GM23338 (cell line): ENCODE measurements around the gene ITCH. TPM values are rescaled to one million over a fixed set of nuclear protein-coding genes. Genes with fewer than 3 reads are reported as not detected.

ENCODE experiments used
- ATAC-seq: fragments of 200-7000 bp; cut with Tn5 transposase; 3 replicates; pipeline ENCODE4 v1.9.1; 2020
- DNase-seq: peaks from one replicate; pipeline ENCODE4 v3.0.0-alpha.2; 2015; ENCODE audit warnings: low spot score
- H2AFZ ChIP-seq: fragments of 200-600 bp; sonication (generic); 2 replicates; pipeline ENCODE4 v1.8.0; 2016; ENCODE audit warnings: antibody characterized with exemption, mild to moderate bottlenecking, moderate library complexity
- H3F3A ChIP-seq: fragments of 200-600 bp; sonication (generic); replicated peaks from 2 replicates; pipeline ENCODE4 v1.8.0; 2017; ENCODE audit warnings: antibody characterized with exemption, mixed run types, low read depth
- H3K27ac ChIP-seq: fragments of 200-600 bp; sonication (generic); 2 replicates; pipeline ENCODE4 v1.6.1; 2016; ENCODE audit warnings: low read depth
- H3K27me3 ChIP-seq: fragments of 200-600 bp; sonication (generic); 2 replicates; pipeline ENCODE4 v1.8.0; 2016; ENCODE audit warnings: mild to moderate bottlenecking, mixed run types, moderate library complexity; ENCODE audit not compliant: insufficient read depth
- H3K36me3 ChIP-seq: fragments of 200-600 bp; sonication (generic); 2 replicates; pipeline ENCODE4 v1.8.0; 2016; ENCODE audit warnings: mild to moderate bottlenecking; ENCODE audit not compliant: insufficient read depth
- H3K4me1 ChIP-seq: fragments of 200-600 bp; sonication (generic); 2 replicates; pipeline ENCODE4 v1.8.0; 2016; ENCODE audit warnings: mild to moderate bottlenecking, moderate library complexity; ENCODE audit not compliant: insufficient read depth
- H3K4me2 ChIP-seq: fragments of 200-600 bp; sonication (generic); 2 replicates; pipeline ENCODE4 v1.7.1; 2017; ENCODE audit warnings: mixed run types
- H3K4me3 ChIP-seq: fragments of 200-600 bp; sonication (generic); 2 replicates; pipeline ENCODE4 v1.6.1; 2016; ENCODE audit warnings: mixed run types
- H3K79me2 ChIP-seq: fragments of 200-600 bp; sonication (generic); replicated peaks from 2 replicates; pipeline ENCODE4 v1.8.0; 2017; ENCODE audit warnings: mild to moderate bottlenecking; ENCODE audit not compliant: insufficient read depth
- H3K9me2 ChIP-seq: fragments of 200-600 bp; sonication (generic); 2 replicates; pipeline ENCODE4 v1.8.0; 2017; ENCODE audit not compliant: insufficient read depth
- H4K20me1 ChIP-seq: fragments of 200-600 bp; sonication (generic); replicated peaks from 2 replicates; pipeline ENCODE4 v1.8.0; 2017; ENCODE audit warnings: mild to moderate bottlenecking; ENCODE audit not compliant: insufficient read depth
- H3K27ac Mint-ChIP-seq: 2 replicates; pipeline ENCODE4 v1.8.0; 2020; ENCODE audit warnings: inconsistent platforms, mild to moderate bottlenecking, moderate library complexity, mixed read lengths
- H3K27me3 Mint-ChIP-seq: 3 replicates; pipeline ENCODE4 v1.8.0; 2022; ENCODE audit warnings: low read depth, mild to moderate bottlenecking, moderate library complexity, mixed read lengths, inconsistent platforms; ENCODE audit not compliant: insufficient read depth, poor library complexity
- H3K36me3 Mint-ChIP-seq: 3 replicates; pipeline ENCODE4 v1.8.0; 2021; ENCODE audit warnings: low read depth, mild to moderate bottlenecking, inconsistent platforms, moderate library complexity, mixed read lengths
- H3K4me1 Mint-ChIP-seq: 3 replicates; pipeline ENCODE4 v1.8.0; 2020; ENCODE audit warnings: mild to moderate bottlenecking, inconsistent platforms, mixed read lengths
- H3K4me3 Mint-ChIP-seq: 3 replicates; pipeline ENCODE4 v1.8.0; 2021; ENCODE audit warnings: moderate library complexity, mild to moderate bottlenecking, inconsistent platforms, mixed read lengths
- H3K9me3 Mint-ChIP-seq: 3 replicates; pipeline ENCODE4 v1.8.0; 2020; ENCODE audit warnings: moderate library complexity, mild to moderate bottlenecking, inconsistent platforms, mixed read lengths
- ETS1 ChIP-seq: IDR thresholded peaks from 2 replicates; pipeline ENCODE4 v1.6.1; 2016; ENCODE audit warnings: antibody characterized with exemption
- EZH2phosphoT487 ChIP-seq: fragments of 200-600 bp; sonication (generic); IDR thresholded peaks from one replicate; pipeline ENCODE4 v1.8.1; 2018; ENCODE audit warnings: antibody characterized with exemption; ENCODE audit not compliant: unreplicated experiment
- NANOG ChIP-seq: IDR thresholded peaks from 2 replicates; pipeline ENCODE4 v1.6.1; 2016; ENCODE audit warnings: antibody characterized with exemption, borderline replicate concordance
- STAT1 ChIP-seq: IDR thresholded peaks from one replicate; pipeline ENCODE4 v1.6.1; 2016; ENCODE audit warnings: antibody characterized with exemption; ENCODE audit not compliant: unreplicated experiment
- ZNF331 ChIP-seq: fragments of 250-450 bp; sonication (Bioruptor Pico); IDR thresholded peaks from 2 replicates; pipeline ENCODE4 v1.5.0; 2020; ENCODE audit warnings: low read depth, mild to moderate bottlenecking, moderate library complexity
- ZNF462 ChIP-seq: fragments of 250-450 bp; sonication (Bioruptor Pico); IDR thresholded peaks from 2 replicates; pipeline ENCODE4 v1.5.0; 2020; ENCODE audit warnings: mild to moderate bottlenecking, moderate library complexity
- polyA plus RNA-seq: library from polyadenylated mRNA; unstranded; fragments of >200 nt; fragmentation: Nextera tagmentation; extraction: Ambion mirVana; gene quantifications from 2 replicates; pipeline ENCODE4 v1.2.1, GENCODE V29; 2016
- total RNA-seq: library from RNA; depleted of rRNA; stranded (reverse); fragments of >200 nt; shearing (Covaris generic); gene quantifications from 2 replicates; pipeline ENCODE4 v1.2.3, GENCODE V29; 2014
- TF ChIP-seq, protein P1 (sequence below), 2 experiments: fragments of 200-600 bp in 1 of 2; sonication (generic) in 1 of 2; conservative IDR thresholded peaks; 2 replicates each; pipeline versions ENCODE4 v1.5.1 to v1.6.1; 2016 to 2017; ENCODE audit warnings: antibody characterized with exemption in 2 of 2, low read depth in 2 of 2, mild to moderate bottlenecking in 2 of 2, moderate library complexity in 1 of 2

ITCH gene
- total and polyA plus RNA-seq, 2 experiments from 2014 or later, result 16.4 to 31.6 TPM

GRCh38 chr20:34337544-34337943, 25.5 kb upstream of the ITCH start (continued):
- TF ChIP-seq ZNF462 (CRISPR knock-in tag) (no peak), STAT1 (no peak), EZH2phosphoT487 (no peak), ETS1 (no peak), NANOG (no peak)

GRCh38 chr20:34337982-34338726, 24.9 kb upstream of the ITCH start:
- Mint-ChIP-seq H3K9me3 (no peaks in the 10 kb centered on the region; the same call in 2 of the 3 replicates), H3K4me3 (no peak overlapping the region), H3K4me1 (no peaks in the 10 kb centered on the region), H3K27me3 (no peaks in the 10 kb centered on the region), H3K36me3 (no peaks in the 10 kb centered on the region), H3K27ac (no peak overlapping the region)
- Histone ChIP-seq H3K27ac (no peak overlapping the region), H4K20me1 (no peaks in the 10 kb centered on the region), H3K4me2 (no peak overlapping the region), H3K27me3 (no peaks in the 10 kb centered on the region), H2AFZ (peak overlapping the region; percentile 80), H3K4me3 (no peak overlapping the region), H3K9me2 (no peaks in the 10 kb centered on the region), H3K4me1 (no peaks in the 10 kb centered on the region), H3K79me2 (no peaks in the 10 kb centered on the region), H3K36me3 (no peaks in the 10 kb centered on the region), H3F3A (no peaks in the 10 kb centered on the region)
- ATAC-seq (no peak), DNase-seq (no peak)
- TF ChIP-seq ZNF331 (no peak), STAT1 (no peak), EZH2phosphoT487 (no peak)
- TF ChIP-seq, protein P1, sequence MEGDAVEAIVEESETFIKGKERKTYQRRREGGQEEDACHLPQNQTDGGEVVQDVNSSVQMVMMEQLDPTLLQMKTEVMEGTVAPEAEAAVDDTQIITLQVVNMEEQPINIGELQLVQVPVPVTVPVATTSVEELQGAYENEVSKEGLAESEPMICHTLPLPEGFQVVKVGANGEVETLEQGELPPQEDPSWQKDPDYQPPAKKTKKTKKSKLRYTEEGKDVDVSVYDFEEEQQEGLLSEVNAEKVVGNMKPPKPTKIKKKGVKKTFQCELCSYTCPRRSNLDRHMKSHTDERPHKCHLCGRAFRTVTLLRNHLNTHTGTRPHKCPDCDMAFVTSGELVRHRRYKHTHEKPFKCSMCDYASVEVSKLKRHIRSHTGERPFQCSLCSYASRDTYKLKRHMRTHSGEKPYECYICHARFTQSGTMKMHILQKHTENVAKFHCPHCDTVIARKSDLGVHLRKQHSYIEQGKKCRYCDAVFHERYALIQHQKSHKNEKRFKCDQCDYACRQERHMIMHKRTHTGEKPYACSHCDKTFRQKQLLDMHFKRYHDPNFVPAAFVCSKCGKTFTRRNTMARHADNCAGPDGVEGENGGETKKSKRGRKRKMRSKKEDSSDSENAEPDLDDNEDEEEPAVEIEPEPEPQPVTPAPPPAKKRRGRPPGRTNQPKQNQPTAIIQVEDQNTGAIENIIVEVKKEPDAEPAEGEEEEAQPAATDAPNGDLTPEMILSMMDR (conservative IDR thresholded peaks at IDR 0.05; ENCODE audit: low read depth in 2 of 2), result no peak
